PFSK-1 (cell line): ENCODE measurements around the gene GKN2.

Source experiments
- POLR2AphosphoS5 ChIP-seq: IDR thresholded peaks from 2 replicates; pipeline ENCODE4 v1.6.1; 2012; ENCODE audit warnings: low read depth, mild to moderate bottlenecking, control low read depth, low read length, moderate library complexity
- TAF1 ChIP-seq: IDR thresholded peaks from 2 replicates; pipeline ENCODE4 v1.6.1; 2012; ENCODE audit warnings: low read length, control low read depth, borderline replicate concordance; ENCODE audit not compliant: insufficient read depth

- no peak for TF ChIP-seq POLR2AphosphoS5
- TF ChIP-seq TAF1, result no peak
These were observed 34.4 kb upstream of the GKN2 start for GRCh38 chr2:68987021-68987503.
